COLO668 (cell line): Measurements from ENCODE around the gene RSPH9.

Experiments
- DNase-seq: peaks from one replicate; lab custom pipeline; 2025; ENCODE audit not compliant: unreplicated experiment; lab: John Stamatoyannopoulos, UW

RSPH9 gene

GRCh38 chr6:43707767-43708166, 62.9 kb downstream of the RSPH9 start:
- DNase-seq = no peak

GRCh38 chr6:43708860-43709653, 64.2 kb downstream of the RSPH9 start:
- no peak for DNase-seq

GRCh38 chr6:43709654-43710303, 64.9 kb downstream of the RSPH9 start:
- no peak for DNase-seq

GRCh38 chr6:43710576-43710975, 65.7 kb downstream of the RSPH9 start:
- no peak for DNase-seq

DNA sequence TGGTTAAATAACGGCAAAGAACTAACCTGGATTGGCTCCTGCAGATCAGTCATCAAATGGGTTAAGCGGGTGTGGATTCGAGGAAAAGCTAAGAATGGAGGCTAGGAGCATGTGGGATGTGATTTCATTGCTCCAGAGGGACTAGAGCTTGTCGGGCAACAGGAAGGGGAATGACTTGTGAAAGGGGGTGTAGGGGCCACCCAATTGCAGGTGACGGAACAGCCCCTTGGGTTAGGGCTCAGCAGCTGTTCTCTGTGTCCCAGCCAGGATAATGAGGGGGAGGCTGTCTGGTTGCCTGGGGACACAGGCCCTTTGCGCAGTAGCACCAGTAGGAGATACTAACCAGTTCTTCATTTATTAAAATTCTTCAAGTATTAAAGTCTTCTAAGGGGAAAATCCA, 67.7 kb downstream of the RSPH9 start:
- no peak for DNase-seq

GRCh38 chr6:43713643-43714310, 68.9 kb downstream of the RSPH9 start:
- DNase-seq = no peak

- DNase-seq = peak; percentile 32
These were observed 69.6 kb downstream of the RSPH9 start for GRCh38 chr6:43714311-43715055.

DNA sequence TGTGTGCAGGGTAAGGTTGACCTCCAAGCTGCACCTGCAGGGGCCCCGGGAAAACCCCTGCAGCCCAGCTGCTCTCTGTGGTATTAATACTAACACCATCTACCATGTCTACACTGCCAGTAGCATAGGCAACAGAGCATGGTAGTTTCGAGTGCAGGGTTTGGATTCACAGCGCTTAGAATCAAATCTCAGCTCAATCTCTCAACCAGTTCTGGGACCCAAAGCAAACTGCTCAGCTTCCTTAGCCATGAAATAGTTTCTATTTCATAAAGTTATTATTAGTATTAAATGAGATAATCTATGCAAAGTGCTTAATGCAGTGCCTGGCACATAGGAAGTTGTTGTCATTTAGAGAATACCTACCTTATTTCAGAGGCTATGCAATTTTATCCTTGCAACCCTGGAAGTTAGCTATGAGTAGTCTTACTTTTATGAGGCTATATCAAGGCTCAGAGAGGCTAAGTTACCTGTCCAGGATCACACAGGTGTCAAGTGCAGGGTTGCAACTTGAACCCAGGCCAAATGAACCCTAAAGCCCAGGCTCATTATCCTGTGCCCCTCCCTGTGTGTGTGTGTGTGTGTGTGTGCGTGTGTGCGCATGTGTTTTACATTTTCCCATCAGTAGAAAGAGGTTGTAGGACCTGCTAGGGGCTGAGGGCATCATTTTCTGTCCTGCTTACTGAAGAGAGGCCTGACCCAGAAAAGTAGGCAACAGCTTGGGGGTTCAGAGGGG, 70.4 kb downstream of the RSPH9 start:
- DNase-seq = no peak

DNA sequence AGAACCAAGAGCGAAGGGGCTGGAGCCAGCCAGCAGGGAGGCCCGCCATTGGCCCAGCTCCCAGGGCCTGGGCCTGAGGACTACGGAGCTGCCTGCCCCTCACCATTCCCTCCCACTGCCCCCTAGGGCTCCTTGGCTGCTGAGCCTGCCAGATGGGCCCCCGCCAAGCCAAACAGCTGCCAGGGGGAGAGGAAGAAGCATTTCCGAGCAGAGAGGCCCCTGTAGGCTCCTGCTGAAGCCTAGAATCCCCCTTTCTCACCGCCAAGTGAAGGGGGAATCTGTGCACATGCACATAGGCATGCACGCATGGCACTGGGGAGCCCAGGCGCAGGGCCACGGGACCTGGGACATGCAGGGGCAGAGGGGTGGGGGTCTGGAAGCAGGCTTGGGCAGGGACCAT, 71.3 kb downstream of the RSPH9 start:
- no peak for DNase-seq

DNA sequence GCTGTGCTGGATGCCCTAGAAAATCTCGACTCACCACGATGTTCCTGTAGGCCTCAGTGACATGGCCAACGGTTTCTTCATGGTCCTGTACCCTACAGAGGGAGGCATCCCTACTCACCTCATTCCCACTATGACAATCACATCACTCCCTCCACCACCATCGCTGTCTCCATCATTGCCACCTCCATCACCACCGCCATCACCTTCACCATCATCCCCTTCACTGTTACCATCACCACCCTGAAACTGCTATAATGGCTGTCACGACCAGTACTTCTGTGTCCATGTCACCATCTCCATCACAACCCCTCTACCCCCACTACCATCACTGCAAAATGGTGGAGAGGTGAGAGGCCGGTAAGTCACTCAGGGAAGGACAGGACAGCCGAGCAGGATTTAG, 72.6 kb downstream of the RSPH9 start:
- no peak for DNase-seq

GRCh38 chr6:43717822-43718221, 73.0 kb downstream of the RSPH9 start:
- DNase-seq = no peak

- DNase-seq = no peak
These were observed 73.7 kb downstream of the RSPH9 start for GRCh38 chr6:43718387-43719105.

DNA sequence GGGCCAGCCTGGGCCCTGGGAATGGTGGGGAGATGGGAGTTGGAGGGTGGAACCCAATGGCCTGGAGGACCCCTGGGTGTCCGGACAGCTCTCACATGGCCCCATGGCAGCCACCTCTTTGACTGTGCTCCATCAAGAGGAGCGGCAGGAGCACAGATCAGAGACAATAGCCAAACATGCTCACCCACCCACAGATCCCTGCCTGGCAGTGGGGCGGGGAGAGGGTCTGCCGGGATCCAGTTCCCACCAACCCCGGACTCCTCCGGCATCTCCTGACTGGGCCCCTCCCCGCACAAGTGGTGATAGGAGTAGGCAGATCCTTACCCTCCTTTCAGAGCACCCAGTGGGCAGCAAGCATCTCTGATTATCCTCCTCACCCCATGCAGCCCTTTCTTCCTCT, 74.7 kb downstream of the RSPH9 start:
- no peak for DNase-seq

DNA sequence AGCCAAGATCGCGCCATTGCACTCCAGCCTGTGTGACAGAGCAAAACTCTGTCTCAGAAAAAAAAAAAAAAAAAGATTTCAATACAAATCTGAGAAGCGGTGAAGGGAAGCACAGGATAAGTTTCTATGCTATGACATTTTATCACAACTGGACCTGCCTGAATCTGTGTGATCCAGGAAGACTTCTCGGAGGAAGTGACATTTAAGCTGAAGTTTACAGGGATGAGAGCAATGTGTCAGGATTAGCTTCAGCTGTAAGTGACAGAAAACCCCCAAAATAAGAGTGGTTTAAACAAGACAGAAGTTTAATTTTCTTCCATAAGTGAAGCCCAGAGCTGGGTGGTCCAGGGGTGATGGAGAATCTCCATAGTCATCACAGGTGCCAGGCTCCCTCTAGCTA, 76.2 kb downstream of the RSPH9 start:
- no peak for DNase-seq
